Retinal pigment epithelial cell (primary cell): ENCODE results near the gene TRMT1.

ENCODE experiments used
- DNase-seq: peaks from one replicate; pipeline ENCODE4 v3.0.0-alpha.2; 2010; ENCODE audit warnings: low read depth
- H3K4me3 ChIP-seq: 2 replicates; pipeline ENCODE4 v1.5.1; 2011; ENCODE audit warnings: mild to moderate bottlenecking, low read length, control low read depth, moderate library complexity
- TF ChIP-seq, protein P1 (sequence below): conservative IDR thresholded peaks from 2 replicates; pipeline ENCODE4 v1.5.1; 2011; ENCODE audit warnings: low read depth, low read length, control low read depth, inconsistent platforms

The TRMT1 gene

GRCh38 chr19:13083627-13084026 is 32.9 kb downstream of the TRMT1 start:
- H3K4me3 ChIP-seq: no peak overlapping the region
- DNase-seq: no peak
- TF ChIP-seq, protein P1, sequence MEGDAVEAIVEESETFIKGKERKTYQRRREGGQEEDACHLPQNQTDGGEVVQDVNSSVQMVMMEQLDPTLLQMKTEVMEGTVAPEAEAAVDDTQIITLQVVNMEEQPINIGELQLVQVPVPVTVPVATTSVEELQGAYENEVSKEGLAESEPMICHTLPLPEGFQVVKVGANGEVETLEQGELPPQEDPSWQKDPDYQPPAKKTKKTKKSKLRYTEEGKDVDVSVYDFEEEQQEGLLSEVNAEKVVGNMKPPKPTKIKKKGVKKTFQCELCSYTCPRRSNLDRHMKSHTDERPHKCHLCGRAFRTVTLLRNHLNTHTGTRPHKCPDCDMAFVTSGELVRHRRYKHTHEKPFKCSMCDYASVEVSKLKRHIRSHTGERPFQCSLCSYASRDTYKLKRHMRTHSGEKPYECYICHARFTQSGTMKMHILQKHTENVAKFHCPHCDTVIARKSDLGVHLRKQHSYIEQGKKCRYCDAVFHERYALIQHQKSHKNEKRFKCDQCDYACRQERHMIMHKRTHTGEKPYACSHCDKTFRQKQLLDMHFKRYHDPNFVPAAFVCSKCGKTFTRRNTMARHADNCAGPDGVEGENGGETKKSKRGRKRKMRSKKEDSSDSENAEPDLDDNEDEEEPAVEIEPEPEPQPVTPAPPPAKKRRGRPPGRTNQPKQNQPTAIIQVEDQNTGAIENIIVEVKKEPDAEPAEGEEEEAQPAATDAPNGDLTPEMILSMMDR: no peak

GRCh38 chr19:13083008-13083404 is 33.5 kb downstream of the TRMT1 start:
- TF ChIP-seq, protein P1: no peak
- H3K4me3 ChIP-seq: no peak overlapping the region

DNA sequence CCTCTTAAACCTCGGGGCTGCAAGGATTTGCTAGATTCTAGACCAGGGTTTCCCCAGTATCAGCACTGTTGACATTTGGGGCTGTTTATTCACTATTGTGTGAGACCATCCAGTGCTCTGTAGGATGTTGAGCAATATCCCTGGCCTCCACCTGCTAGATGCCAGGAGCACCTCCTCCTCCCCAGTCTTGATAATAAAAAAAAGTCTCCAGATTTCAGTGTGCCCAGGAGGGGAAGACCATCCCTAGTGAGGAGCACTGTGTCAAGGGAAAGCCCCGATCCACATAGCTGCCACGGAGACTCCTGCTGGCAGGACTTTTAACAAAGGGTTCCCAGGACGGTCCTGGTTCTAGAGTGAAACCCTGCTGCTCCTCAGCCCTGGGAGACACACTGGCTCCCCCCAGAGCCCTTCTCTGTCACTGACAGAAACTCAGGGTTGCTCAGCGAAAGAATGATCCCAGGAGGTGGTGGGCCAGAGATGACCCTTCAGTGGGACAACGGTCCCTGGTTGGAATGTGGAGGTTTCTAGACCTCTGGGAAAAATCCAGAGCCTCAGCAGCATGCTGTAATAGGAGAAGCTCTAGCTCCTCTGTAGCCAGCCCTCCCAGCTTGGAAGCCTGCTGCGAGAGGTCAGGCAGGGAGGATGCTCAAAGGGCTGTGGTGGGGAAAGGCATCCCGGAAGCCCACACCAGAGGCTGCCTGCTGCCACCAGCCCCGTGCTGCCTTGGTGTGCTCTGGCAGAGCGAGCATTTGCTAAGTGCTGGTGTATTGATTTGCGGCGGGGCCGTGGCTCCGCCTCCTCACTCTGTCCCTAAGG is 34.1 kb downstream of the TRMT1 start:
- no peak for DNase-seq
- TF ChIP-seq, protein P1: peak; percentile 57
- H3K4me3 ChIP-seq: no peak overlapping the region

More at GRCh38 chr19:13083008-13083404, 33.5 kb downstream of the TRMT1 start:
- no peak for DNase-seq

GRCh38 chr19:13079542-13079986 is 37.0 kb downstream of the TRMT1 start:
- TF ChIP-seq, protein P1: no peak
- H3K4me3 ChIP-seq: no peak overlapping the region
- DNase-seq: no peak

DNA sequence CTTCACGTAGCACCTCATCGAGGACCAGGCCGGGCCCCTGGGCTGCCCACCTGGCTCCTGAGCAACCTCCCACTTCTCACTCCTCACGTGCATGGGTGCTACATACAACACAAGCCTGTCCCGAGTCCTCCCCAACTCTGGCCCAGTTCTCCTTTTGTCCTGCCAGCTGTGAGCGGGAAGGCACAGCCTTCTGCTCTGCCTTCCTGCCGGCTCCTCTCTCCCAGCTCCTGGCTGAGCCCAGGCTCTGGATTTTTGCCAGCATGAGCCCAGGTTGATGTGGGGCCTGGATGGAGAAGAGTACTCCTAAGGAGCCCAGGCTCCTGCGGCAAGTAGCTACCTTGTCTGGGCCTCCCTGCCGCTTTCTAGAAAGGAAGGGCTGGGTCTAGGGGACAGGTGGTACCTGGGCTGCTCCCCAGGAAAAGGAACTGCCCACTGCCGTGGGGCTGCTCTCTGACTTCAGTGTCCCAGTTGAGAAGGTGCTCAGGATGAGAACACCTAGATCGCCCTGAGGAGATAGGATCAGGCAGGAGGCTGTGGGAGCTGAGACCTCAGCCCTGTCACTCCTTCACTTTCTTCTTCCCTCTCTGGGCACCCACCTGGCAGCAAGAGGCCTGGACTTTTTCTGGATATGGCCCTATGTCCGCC is 37.5 kb downstream of the TRMT1 start:
- no peak for DNase-seq
- no peak overlapping the region for H3K4me3 ChIP-seq
- TF ChIP-seq, protein P1: no peak

GRCh38 chr19:13078381-13078780 is 38.2 kb downstream of the TRMT1 start:
- H3K4me3 ChIP-seq: no peak overlapping the region
- TF ChIP-seq, protein P1: no peak
- no peak for DNase-seq
